Measurements from ENCODE around the gene CERS5.
A peak's percentile ranks its signal among the peaks of the same experiment; 100 is the strongest.

Gene CERS5

DNA sequence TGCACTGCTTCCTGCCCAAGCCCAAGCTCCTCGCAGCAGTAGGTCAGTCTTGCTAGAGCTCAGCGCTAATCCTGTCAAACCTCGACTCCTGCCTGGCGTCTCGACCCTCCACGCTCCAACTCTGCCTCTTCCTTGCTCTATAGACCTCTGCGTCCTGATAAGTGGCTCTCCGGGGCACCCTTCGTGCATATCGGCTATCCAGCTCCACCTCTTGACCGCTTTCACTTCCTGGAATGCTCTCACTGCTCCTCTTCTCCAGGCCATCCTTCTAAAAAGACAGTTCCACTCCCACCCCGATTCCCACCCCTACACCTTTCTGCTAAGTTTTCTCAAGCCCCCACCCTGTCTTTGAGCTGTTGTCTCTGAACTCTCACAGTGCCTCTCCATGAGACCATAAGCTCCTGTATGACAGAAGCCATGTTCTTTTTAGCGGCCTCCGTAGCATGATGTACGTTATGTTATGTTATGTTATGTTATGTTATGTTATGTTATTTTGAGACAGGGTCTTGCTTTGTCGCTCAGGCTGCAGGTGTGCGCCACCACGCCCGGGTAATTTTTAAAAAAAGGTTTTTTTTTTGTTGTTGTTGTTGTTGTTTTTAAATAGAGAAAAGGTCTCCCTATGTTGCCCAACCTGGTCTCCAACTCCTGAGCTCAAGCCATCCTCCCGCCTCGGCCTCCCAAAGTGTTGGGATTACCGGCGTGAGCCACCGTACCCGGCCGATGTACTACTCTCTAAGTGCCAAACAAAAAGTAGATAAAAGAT, 54.5 kb downstream of the CERS5 start:
- H3K36me3 ChIP-seq (ENCODE audit: control insufficient read depth, insufficient read depth, low read length): peaks cover 2% of the 10 kb centered on the region; the same call in 1 of the 2 replicates
- TF ChIP-seq, protein P1, sequence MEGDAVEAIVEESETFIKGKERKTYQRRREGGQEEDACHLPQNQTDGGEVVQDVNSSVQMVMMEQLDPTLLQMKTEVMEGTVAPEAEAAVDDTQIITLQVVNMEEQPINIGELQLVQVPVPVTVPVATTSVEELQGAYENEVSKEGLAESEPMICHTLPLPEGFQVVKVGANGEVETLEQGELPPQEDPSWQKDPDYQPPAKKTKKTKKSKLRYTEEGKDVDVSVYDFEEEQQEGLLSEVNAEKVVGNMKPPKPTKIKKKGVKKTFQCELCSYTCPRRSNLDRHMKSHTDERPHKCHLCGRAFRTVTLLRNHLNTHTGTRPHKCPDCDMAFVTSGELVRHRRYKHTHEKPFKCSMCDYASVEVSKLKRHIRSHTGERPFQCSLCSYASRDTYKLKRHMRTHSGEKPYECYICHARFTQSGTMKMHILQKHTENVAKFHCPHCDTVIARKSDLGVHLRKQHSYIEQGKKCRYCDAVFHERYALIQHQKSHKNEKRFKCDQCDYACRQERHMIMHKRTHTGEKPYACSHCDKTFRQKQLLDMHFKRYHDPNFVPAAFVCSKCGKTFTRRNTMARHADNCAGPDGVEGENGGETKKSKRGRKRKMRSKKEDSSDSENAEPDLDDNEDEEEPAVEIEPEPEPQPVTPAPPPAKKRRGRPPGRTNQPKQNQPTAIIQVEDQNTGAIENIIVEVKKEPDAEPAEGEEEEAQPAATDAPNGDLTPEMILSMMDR (IDR thresholded peaks at IDR 0.05; ENCODE audit: insufficient read depth, low read length, poor library complexity, severe bottlenecking): no peak
- no peaks in the 10 kb centered on the region for H3K27me3 ChIP-seq (replicated peaks; ENCODE audit: control insufficient read depth, insufficient read depth, low read length)
- no peak for DNase-seq (ENCODE audit: extremely low read depth, insufficient read length)
- H3K4me3 ChIP-seq (replicated peaks; ENCODE audit: low read depth, low read length): peak overlapping the region; percentile 100

DNA sequence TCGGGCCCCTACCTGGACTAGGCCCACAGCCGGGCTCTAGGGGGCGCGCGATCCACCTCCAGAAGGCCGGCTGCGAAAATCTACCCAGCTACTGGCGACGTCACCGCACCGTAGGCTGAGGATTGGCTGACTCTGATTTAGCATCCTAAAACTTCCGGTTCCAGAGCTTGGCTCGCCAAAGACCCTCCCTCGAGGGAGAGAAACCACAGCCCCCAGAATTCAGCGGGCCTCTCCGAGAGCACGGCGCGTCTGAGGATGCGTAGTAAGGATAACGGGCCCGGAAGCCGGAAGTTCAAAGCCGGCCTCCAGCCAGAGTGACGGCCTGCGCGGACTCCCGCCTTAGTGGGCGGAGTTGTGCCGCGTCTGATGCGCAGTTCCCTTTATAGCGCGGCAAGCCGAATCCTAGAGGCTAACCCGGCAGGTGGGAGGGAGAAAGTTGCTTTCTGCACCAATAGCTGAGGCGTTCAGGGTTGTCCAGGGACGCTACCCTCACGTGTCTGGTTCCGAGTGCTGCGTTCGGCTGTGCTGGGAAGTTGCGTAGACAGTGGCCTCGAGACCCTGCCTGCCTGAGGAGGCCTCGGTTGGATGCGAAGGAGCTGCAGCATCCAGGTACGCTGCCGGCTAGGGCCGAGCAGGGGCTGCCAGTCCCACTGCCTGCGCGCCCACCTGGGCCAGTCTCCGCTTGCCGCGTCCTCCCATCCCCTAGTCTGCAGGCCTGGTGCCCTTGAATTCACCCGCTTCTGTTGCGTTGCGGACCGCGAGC, 55.3 kb downstream of the CERS5 start, which contains the start of gene COX14:
Gene COX14, plus strand, starts transcription at position 544 of the 763 bp plus-strand sequence. CDS start 7,808 bp downstream, outside the sequence.
- 0 out of 2 replicates have a peak, but pooled peaks cover 2% of the 10 kb centered on the region for H3K36me3 ChIP-seq (ENCODE audit: control insufficient read depth, insufficient read depth, low read length)
- peak within 1 kb of the TSS; percentile 100 for H3K4me3 ChIP-seq (replicated peaks; ENCODE audit: low read depth, low read length)
- TF ChIP-seq, protein P1 (IDR thresholded peaks at IDR 0.05; ENCODE audit: insufficient read depth, low read length, poor library complexity, severe bottlenecking): peak; percentile 96
- peak; percentile 98 for DNase-seq (ENCODE audit: extremely low read depth, insufficient read length)
- no peaks in the 10 kb centered on the region for H3K27me3 ChIP-seq (replicated peaks; ENCODE audit: control insufficient read depth, insufficient read depth, low read length)

DNA sequence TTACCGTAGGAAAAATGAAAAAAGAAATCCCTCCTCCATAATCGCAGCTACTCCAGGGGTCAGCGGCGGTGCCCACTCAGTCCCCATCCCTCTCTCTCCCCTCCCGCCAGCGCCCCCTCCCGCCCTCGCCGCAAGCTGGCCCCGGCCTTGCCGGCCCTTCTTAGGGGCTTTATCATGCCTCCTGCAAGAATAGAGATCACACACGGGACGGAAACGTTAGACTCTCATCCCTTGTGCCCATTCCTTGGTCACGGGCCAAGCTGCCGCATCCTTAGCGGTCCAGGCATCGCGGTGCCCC, 55.8 kb downstream of the CERS5 start:
- TF ChIP-seq, protein P1 (IDR thresholded peaks at IDR 0.05; ENCODE audit: insufficient read depth, low read length, poor library complexity, severe bottlenecking): no peak
- H3K4me3 ChIP-seq (replicated peaks; ENCODE audit: low read depth, low read length): peak overlapping the region; percentile 51
- no peaks in the 10 kb centered on the region for H3K27me3 ChIP-seq (replicated peaks; ENCODE audit: control insufficient read depth, insufficient read depth, low read length)
- H3K36me3 ChIP-seq (ENCODE audit: control insufficient read depth, insufficient read depth, low read length): peaks cover 1% of the 10 kb centered on the region; the same call in 1 of the 2 replicates
- no peak for DNase-seq (ENCODE audit: extremely low read depth, insufficient read length)

DNA sequence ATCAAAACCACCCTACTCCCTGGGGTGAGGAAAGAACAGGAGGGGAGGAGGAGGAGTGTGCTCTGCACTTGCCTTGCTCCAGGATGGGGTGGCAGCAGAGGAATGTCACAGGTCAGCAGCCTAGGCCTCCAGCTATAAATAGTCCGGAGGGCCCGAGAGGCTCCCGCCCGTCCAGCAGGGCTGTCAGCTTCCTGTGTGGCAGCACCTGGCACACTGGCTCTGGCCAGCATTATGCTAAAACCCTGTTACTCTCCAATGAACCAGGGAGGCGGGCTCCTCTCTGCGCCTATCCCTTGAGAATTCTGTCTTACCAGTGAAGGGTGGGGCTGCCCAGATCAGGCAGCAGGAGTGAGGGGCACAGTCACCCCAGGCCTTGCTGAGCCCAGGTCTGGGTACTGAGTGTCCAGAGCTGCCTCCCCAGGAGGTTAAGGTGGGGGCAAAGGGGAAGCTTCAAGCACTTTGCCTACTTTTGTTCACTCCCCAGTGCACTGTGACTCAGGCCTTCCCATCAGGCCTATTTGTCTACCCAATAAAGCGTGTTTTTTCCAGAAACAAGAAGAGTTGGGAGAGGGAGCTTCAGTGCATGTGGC, 56.3 kb downstream of the CERS5 start:
- H3K4me3 ChIP-seq (replicated peaks; ENCODE audit: low read depth, low read length): peak overlapping the region; percentile 51
- peak; percentile 65 for DNase-seq (ENCODE audit: extremely low read depth, insufficient read length)

DNA sequence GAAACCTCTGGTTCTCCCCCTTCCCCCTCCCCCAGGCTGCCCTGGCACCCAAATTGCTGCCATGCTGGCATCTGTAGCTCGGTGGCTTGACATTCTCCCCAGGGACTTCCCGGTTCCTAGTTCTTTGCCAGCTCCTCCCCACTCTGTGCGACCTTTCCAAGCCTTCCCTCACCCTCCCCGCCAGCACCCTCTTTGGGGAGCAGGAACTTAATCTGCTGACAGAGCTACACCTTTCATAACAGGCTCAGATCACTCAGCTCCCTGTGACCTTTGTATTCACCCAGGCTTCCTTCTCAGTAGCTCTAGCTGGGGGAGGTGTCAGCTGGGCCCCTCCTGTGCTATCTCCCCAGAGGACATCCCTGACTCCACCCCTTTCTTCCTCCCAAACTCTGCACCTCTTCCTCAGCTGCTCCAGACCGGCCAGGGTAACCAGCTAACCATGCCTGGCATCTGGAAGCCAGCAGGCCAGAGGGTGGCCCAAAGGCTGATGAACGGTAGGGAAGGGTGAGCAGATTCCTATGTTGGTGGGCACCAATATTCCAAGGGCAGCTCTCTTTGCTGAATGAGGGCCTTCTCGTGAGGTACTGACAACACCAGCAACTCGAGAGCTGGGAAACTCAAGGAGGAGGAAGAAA, 56.9 kb downstream of the CERS5 start:
- peak overlapping the region; percentile 51 for H3K4me3 ChIP-seq (replicated peaks; ENCODE audit: low read depth, low read length)
- DNase-seq (ENCODE audit: extremely low read depth, insufficient read length): no peak
- H3K27me3 ChIP-seq (replicated peaks; ENCODE audit: control insufficient read depth, insufficient read depth, low read length): no peaks in the 10 kb centered on the region
- TF ChIP-seq, protein P1 (IDR thresholded peaks at IDR 0.05; ENCODE audit: insufficient read depth, low read length, poor library complexity, severe bottlenecking): no peak
- H3K36me3 ChIP-seq (ENCODE audit: control insufficient read depth, insufficient read depth, low read length): no peaks in the 10 kb centered on the region; the same call in 1 of the 2 replicates

More for the DNA sequence above, 56.3 kb downstream of the CERS5 start:
- Histone ChIP-seq H3K36me3 (ENCODE audit: control insufficient read depth, insufficient read depth, low read length) (no peaks in the 10 kb centered on the region; the same call in 1 of the 2 replicates), H3K27me3 (replicated peaks; ENCODE audit: control insufficient read depth, insufficient read depth, low read length) (no peaks in the 10 kb centered on the region)
- TF ChIP-seq, protein P1 (IDR thresholded peaks at IDR 0.05; ENCODE audit: insufficient read depth, low read length, poor library complexity, severe bottlenecking): no peak

All from GM06990 (cell line).